ENCODE results near the gene H3-3A. TPM values are rescaled to one million over a fixed set of nuclear protein-coding genes. Genes with fewer than 3 reads are reported as not detected.

H3-3A gene
- total RNA-seq, 1 donor from 2014 or later: 1,150 TPM

DNA sequence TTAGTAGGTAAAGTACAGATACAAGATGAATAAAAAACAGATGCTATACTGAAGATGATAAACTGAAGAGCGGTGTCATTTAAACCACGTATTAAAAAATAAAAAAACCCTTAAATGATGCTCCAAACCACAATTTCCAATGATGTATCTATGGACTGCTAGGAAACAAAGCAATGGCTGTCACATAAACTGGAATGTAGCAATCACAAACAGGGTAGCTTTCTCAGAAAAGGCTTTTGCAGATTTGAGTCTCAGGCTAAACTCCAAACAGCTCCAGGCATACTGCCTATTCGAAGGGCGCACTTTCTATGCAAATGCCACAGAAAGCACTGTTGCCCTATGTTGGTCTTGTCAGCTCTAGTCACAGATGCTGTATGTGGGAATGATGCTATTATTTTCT lies 12.4 kb upstream of the H3-3A start:
- H3K9me3 Mint-ChIP-seq (ENCODE audit: unreplicated experiment): no peaks in the 10 kb centered on the region
- H3K4me3 Mint-ChIP-seq (ENCODE audit: unreplicated experiment): no peak overlapping the region
- no peak for DNase-seq
- H3K27me3 Mint-ChIP-seq (ENCODE audit: unreplicated experiment): peaks cover 2% of the 10 kb centered on the region
- H3K36me3 Mint-ChIP-seq (ENCODE audit: unreplicated experiment): no peaks in the 10 kb centered on the region
- H3K27ac Mint-ChIP-seq (ENCODE audit: unreplicated experiment): no peak overlapping the region
- H3K4me1 Mint-ChIP-seq (ENCODE audit: low read depth, unreplicated experiment): no peaks in the 10 kb centered on the region
- TF ChIP-seq, protein P1, sequence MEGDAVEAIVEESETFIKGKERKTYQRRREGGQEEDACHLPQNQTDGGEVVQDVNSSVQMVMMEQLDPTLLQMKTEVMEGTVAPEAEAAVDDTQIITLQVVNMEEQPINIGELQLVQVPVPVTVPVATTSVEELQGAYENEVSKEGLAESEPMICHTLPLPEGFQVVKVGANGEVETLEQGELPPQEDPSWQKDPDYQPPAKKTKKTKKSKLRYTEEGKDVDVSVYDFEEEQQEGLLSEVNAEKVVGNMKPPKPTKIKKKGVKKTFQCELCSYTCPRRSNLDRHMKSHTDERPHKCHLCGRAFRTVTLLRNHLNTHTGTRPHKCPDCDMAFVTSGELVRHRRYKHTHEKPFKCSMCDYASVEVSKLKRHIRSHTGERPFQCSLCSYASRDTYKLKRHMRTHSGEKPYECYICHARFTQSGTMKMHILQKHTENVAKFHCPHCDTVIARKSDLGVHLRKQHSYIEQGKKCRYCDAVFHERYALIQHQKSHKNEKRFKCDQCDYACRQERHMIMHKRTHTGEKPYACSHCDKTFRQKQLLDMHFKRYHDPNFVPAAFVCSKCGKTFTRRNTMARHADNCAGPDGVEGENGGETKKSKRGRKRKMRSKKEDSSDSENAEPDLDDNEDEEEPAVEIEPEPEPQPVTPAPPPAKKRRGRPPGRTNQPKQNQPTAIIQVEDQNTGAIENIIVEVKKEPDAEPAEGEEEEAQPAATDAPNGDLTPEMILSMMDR (IDR thresholded peaks at IDR 0.05; ENCODE audit: partially characterized antibody, unreplicated experiment): no peak

DNA sequence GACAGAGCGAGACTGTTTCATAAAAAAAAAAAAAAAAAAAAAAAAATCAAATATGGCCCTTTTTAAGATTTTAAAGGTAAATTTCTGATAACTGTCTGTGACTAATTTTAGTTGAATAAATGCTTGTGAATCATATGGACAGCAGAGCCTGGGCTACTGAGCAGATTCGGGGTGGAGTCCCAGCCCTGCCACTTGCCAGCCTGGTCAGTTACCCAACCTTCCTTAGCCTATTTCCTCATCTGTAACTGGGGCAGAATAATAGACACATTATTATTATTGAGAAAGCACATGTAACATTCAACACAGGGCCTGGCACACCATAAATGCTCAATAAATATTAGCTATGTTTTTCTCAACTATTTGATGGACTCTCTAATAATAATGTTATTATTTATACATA lies 11.2 kb upstream of the H3-3A start:
- H3K9me3 Mint-ChIP-seq (ENCODE audit: unreplicated experiment): no peaks in the 10 kb centered on the region
- no peaks in the 10 kb centered on the region for H3K36me3 Mint-ChIP-seq (ENCODE audit: unreplicated experiment)
- peaks cover 2% of the 10 kb centered on the region for H3K27me3 Mint-ChIP-seq (ENCODE audit: unreplicated experiment)
- H3K4me1 Mint-ChIP-seq (ENCODE audit: low read depth, unreplicated experiment): no peaks in the 10 kb centered on the region
- DNase-seq: no peak
- no peak overlapping the region for H3K4me3 Mint-ChIP-seq (ENCODE audit: unreplicated experiment)
- H3K27ac Mint-ChIP-seq (ENCODE audit: unreplicated experiment): no peak overlapping the region
- TF ChIP-seq, protein P1 (IDR thresholded peaks at IDR 0.05; ENCODE audit: partially characterized antibody, unreplicated experiment): no peak

DNA sequence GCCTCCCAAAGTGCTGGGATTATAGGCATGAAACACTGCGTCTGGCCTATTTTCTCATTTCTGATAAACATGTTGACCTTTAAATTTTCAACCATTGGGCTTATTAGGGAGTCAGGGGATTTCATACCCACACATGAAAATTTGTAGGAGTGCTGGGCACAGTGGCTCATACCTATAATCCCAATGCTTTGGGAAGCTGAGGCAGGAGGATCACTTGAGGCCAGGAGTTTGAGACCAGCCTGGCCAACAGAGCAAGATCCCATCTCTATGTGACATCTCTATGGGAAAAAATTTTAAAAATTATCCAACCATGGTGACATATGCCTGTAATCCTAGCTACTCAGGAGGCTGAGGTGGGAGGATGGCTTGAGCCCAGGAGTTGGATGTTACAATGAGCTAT lies 10.5 kb upstream of the H3-3A start:
- TF ChIP-seq, protein P1 (IDR thresholded peaks at IDR 0.05; ENCODE audit: partially characterized antibody, unreplicated experiment): no peak
- H3K4me1 Mint-ChIP-seq (ENCODE audit: low read depth, unreplicated experiment): no peaks in the 10 kb centered on the region
- no peak overlapping the region for H3K4me3 Mint-ChIP-seq (ENCODE audit: unreplicated experiment)
- no peaks in the 10 kb centered on the region for H3K36me3 Mint-ChIP-seq (ENCODE audit: unreplicated experiment)
- H3K9me3 Mint-ChIP-seq (ENCODE audit: unreplicated experiment): no peaks in the 10 kb centered on the region
- no peak overlapping the region for H3K27ac Mint-ChIP-seq (ENCODE audit: unreplicated experiment)
- H3K27me3 Mint-ChIP-seq (ENCODE audit: unreplicated experiment): peaks cover 2% of the 10 kb centered on the region
- DNase-seq: no peak

DNA sequence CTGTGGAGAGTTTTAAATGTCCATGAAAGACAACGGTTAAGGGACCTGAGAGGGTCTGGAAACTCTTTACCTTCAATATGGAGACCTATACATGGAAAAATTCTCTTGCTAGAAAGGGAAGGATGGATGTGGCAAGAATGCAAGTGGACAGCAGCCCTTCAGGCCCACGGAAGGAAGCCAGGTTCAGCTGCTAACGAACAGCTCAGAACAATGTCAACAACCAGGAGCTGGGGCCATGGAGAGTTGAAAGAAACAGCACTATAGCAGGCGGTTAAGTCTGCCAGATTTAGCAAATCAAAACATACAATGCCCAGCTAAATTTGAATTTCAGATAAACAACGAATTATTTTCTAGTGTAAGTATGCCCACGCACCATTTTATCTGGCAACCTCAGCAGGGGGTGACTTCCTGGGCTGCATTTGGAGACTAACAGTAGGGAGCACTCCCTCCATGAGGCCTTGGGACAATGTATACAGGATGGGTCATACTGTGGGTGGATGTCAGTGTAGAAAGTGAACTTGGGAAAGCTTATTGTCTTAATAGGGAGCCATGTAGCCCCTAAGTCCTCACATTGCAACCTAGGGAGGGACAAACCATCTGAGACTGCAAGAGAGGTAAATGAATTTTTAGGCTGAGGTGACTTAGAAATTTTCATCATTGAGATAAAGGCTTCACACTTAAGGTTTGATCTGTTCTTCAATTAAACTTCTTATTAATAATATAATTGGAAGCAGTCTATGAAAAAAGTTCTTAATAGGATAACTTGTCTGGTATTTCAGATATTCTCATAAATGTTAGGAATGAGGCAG lies 7.8 kb upstream of the H3-3A start:
- DNase-seq: no peak
- Mint-ChIP-seq H3K27me3 (ENCODE audit: unreplicated experiment) (peaks cover 2% of the 10 kb centered on the region), H3K36me3 (ENCODE audit: unreplicated experiment) (peaks cover 4% of the 10 kb centered on the region), H3K4me3 (ENCODE audit: unreplicated experiment) (no peak overlapping the region), H3K4me1 (ENCODE audit: low read depth, unreplicated experiment) (no peaks in the 10 kb centered on the region), H3K9me3 (ENCODE audit: unreplicated experiment) (no peaks in the 10 kb centered on the region), H3K27ac (ENCODE audit: unreplicated experiment) (no peak overlapping the region)
- TF ChIP-seq, protein P1 (IDR thresholded peaks at IDR 0.05; ENCODE audit: partially characterized antibody, unreplicated experiment): no peak

DNA sequence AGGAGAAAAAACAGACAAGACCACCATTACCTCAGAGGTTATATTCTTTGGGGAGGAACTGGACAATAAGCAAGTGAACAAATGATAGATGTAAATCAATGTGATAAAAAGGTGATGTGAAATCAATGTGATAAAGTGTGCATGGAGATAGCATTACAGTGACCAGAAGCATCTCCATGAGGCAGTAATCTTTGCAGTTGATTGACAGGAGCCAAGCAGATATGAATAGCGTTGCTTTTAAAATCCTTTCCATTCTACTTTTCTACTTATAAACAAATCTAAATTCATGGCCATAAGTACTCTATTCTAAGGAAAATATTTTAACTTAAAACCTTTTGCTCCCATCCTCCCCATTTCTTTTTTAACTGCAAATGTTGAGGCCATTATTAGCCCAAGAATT lies 2.8 kb upstream of the H3-3A start:
- no peak for DNase-seq
- Mint-ChIP-seq H3K4me1 (ENCODE audit: low read depth, unreplicated experiment) (peaks cover 10% of the 10 kb centered on the region), H3K9me3 (ENCODE audit: unreplicated experiment) (peaks cover 19% of the 10 kb centered on the region), H3K36me3 (ENCODE audit: unreplicated experiment) (peaks cover 4% of the 10 kb centered on the region), H3K4me3 (ENCODE audit: unreplicated experiment) (no peak overlapping the region), H3K27ac (ENCODE audit: unreplicated experiment) (no peak overlapping the region), H3K27me3 (ENCODE audit: unreplicated experiment) (peaks cover 17% of the 10 kb centered on the region)
- TF ChIP-seq, protein P1 (IDR thresholded peaks at IDR 0.05; ENCODE audit: partially characterized antibody, unreplicated experiment): no peak

Measured in glutamatergic neuron (in vitro differentiated cells).